Fibroblast of skin of scalp (primary cell): ENCODE measurements around the gene FAN1. TPM values are rescaled to one million over a fixed set of nuclear protein-coding genes. Genes with fewer than 3 reads are reported as not detected.
"Not testable (repeated sequence)": the region's sequence is repeated elsewhere in the genome, so short reads cannot be mapped to it uniquely, and the experiment has no call there.

Experiments
- DNase-seq: peaks from one replicate; pipeline ENCODE4 v3.0.0-alpha.2; 2013
- polyA plus RNA-seq, 2 experiments: library from polyadenylated mRNA; unstranded; fragments of 120-200 nt; gene quantifications; one replicate each; pipeline ENCODE4 v1.2.1, GENCODE V29; 2013; ENCODE audit not compliant: insufficient read length in 2 of 2

The FAN1 gene
- 12.2 TPM for polyA plus RNA-seq (2013, experiment 1 of 2; ENCODE audit: insufficient read length)
- polyA plus RNA-seq (2013, experiment 2 of 2; ENCODE audit: insufficient read length), result 13.8 TPM

DNA sequence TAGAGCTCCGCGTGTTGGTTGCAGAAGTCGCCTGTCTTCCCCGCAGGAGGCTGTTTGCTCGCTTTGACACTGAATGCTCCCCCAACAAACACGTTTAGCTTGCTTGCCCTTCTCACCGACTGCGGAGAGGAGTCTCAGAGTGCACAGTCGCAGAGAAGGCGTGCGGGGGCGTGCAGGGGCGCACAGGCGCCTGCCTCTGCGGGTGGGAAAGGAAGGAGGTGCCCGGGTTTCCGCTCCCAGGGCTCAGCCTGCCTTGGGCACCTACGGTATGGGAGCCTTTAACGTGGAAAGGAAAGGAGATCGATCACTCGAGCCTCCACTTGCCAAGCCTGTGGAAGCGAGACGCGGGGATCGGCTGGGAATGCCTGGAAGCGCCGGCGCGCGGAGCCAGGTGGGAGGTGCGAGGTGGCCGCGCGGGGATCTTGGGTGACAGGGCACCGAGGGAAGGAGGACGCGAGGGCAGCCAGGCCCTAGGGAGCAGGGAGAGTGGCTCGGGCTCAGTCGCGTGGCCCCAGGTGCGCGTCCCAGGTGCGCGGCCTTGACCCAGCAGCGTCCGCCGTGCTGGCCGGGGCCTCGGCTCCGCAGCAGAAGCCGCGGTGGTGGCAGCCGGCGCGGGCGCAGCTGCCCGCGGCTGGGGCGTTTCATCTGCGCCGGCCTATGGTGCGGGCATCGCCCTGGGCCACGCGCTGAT is at the start of gene FAN1:
Gene FAN1 (plus strand): TSS at position 419 of the 691 bp plus-strand sequence. CDS start 749 bp downstream, outside the sequence.
- DNase-seq, result peak; percentile 86

GRCh38 chr15:30859091-30859874 is 44.4 kb upstream of the FAN1 start:
- peak; percentile 26 for DNase-seq

- DNase-seq, result no peak
Measured at GRCh38 chr15:30865257-30865656, 38.5 kb upstream of the FAN1 start.

DNA sequence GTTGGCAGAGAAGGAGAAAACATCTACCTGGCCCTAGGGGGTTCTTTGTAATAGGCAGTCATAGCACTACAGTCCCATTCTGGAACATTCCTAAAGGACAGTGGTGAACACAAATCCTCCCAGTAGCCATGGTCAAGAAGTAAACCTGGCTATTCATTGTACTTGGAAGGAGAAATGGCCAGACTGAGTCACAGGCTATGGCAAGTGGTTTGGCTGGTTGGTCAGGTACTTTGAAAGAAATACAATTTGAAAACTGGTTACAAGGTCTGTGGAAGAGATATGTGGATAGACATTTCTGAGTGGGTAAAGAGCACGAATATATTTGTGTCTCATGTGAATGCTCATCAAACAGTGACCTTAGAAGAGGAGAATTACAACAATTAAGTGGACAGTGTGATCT is 33.0 kb upstream of the FAN1 start:
- DNase-seq, result no peak

- DNase-seq, result no peak
Measured at GRCh38 chr15:30872341-30872748, 31.4 kb upstream of the FAN1 start.

DNA sequence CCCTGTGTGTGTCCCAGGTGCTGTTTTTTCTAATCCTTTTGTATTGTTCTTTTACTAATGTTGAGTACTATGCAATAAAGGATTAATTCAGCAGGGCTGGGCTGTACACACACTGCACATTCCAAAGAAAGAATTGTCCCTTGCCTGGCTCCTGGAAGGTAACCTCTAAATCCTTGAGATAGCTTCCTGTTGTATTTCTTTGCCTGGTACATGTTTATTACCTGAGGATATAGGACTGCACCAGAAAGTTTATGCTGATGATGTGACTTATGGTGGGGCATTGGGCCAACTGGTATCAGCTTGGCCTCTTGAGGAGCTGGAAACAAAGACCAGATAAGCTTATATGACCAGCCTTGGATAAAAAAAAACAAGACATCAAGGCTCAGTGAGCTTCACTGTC is 26.6 kb upstream of the FAN1 start:
- no peak for DNase-seq

DNA sequence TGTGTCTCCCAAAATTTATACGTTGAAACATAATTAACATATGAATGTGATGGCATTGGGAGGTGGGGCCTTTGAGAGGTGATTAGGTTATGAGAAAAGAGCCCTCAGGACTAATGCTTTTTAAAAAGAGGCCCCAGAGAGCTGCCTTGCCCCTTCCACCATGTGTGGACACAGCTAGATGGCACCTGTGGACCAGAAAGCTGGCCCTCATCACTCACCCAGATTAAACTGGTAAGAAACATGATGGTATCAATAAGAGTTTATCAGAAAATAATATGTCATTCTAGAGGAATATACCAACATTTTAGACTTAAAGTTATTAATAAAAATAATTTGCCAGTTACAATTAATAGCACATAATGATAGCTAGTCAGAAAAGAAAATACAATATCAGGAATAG is 25.2 kb upstream of the FAN1 start:
- DNase-seq, result no peak

GRCh38 chr15:30882849-30883433 is 20.8 kb upstream of the FAN1 start:
- no peak for DNase-seq

DNA sequence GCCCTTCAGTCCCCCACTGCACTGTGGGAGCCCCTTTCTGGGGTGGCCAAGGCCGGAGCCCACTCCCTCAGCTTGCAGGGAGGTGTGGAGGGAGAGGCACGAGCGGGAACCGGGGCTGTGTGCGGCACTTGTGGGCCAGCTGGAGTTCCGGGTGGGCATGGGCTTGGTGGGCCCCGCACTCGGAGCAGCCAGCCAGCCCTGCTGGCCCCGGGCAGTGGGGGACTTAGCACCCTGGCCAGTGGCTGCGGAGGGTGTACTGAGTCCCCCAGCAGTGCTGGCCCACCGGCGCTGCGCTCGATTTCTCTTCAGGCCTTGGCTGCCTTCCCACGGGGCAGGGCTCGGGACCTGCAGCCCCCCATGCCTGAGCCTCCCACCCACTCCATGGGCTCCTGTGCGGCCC is 20.0 kb upstream of the FAN1 start:
- not testable (repeated sequence) for DNase-seq

- DNase-seq, result peak; percentile 37
Measured at GRCh38 chr15:30885814-30886213, 17.9 kb upstream of the FAN1 start.

DNA sequence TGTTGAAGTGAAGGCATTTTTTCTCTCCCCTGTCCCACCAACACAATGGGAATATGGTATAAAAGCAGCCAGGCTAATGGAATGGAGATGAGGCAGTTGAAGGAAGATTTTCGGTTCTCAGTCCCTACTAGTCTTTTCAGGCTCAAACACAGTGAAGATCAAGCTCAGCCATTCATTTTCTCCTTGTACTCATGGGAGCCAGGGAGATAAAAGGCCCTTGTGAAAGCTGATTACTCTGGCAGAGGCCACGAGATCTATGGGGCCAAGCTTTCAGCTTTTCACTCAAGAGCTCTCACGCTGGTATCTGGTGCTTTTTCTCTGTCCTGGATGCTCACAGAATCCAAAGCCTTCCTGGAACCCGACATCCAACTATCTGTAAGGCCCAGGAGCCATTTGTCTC is 14.5 kb upstream of the FAN1 start:
- DNase-seq, result no peak

- DNase-seq, result no peak
Measured at GRCh38 chr15:30895461-30896210, 8.1 kb upstream of the FAN1 start.

DNA sequence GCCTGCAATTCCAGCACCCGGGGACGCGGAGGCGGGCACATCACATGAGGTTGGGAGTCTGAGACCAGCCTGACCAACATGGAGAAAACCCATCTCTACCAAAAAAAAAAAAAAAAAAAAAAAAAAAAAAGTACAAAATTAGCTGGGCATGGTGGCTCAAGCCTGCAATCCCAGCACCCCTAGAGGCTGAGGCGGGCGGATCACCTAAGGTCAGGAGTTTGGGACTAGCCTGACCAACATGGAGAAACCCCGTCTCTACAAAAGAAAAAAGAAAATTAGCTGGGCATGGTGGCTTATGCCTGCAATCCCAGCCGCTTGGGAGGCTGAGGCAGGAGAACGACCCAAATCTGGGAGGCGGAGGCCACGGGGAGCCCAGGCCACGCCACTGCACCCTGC is 7.5 kb upstream of the FAN1 start:
- DNase-seq, result no peak

DNA sequence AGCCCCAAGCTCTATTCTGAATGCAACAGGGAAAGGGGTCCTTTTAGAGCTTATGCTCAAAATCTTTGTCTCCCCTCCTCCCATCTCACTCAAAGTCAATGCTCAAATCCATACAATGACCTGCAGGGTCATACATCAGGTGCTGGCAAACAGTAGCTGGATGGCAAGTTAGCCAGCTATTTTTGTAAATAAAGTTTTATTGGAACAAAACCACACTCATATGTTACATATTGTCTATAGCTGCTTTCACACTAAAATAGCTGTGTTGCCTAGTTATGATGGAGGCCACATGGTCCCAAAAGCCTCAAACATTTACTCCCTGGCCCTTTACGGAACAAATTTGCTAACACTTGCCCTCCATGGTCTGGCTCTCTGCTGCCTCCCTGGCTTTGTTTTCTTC is 1.8 kb upstream of the FAN1 start:
- no peak for DNase-seq

DNA sequence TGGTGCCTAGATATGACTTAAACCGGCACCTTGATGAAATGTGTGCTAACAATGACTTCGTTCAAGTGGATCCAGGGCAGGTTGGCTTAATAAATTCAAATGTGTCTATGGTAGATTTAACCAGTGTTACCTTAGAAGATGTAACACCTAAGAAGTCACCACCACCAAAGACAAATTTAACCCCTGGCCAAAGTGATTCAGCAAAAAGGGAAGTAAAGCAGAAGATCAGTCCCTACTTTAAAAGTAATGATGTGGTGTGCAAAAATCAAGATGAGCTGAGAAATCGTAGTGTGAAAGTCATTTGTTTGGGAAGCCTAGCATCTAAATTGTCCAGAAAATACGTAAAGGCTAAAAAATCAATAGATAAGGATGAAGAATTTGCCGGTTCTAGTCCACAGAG is 1.1 kb downstream of the FAN1 start:
- no peak for DNase-seq

DNA sequence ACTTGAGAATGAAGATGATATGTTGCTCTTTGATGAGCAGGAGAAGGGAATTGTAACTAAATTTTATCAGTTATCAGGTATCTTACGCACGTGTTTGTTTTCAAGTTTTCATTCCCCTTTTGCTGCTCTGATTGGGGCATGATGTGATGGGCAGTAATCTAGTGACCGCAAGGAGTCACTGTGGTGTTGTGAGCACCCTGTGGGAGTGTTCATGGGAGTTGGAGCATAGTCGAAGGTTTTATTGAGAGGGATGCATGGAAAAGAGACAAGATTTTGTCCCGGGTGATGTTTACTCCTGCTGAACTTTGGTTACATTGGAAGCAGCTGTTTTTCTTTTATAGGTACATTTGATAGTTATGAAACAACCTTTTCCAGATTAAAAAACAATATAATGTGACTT is 2.1 kb downstream of the FAN1 start:
- no peak for DNase-seq

- DNase-seq, result no peak
Measured at GRCh38 chr15:30906366-30906765, 2.7 kb downstream of the FAN1 start.

DNA sequence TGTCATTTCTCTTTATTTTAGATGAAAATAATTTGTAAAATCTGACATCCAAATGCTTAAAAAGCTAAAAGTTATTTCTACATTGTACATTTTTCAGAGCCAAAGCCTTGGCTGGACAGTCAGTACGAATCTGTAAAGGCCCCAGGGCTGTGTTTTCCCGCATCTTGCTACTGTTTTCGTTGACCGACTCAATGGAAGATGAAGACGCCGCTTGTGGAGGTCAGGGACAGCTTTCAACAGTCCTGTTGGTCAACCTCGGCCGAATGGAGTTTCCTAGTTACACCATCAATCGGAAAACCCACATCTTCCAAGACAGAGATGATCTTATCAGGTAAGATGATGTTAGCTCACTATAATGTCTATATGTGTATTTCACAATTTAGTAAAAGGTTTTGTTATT is 10.0 kb downstream of the FAN1 start:
- DNase-seq, result no peak

DNA sequence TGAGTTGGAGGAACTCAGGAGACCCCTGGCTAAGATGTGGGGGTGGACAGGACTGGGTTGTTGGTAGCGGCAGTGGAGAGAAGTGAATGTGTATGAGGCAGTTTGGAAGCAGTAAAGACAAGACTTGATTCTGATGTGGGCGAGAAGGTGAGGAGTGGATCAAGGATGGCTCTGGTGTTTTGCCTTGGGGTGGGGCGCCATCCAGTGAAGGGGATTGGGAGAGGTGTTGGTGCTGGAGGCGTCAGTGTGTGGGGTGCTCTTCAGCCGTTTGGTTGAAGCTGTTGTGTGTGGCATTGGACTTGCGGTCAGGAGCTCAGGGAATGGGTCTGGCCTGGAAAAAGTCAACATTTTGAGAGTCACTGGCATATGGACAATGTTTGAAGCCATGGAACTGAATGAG is 13.3 kb downstream of the FAN1 start:
- DNase-seq, result no peak

DNA sequence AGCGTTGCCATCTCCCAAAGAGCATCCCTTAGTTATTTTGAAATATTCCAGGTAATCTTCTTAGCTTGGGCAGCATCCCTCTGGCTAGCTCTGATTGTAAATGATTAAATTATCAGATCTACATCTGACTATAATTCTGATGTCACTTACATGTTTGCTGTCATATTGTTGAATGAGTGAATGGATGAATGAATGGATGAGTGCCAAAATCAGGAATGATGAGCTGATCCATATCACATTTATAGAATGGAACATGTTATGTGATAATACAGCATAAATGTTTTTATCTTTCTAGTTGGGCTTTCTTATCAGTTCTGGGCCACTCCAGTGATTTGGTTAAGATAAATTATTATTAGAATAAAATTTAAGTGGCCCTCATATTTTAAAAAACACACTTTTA is 14.0 kb downstream of the FAN1 start:
- DNase-seq, result no peak

GRCh38 chr15:30918366-30918765 is 14.7 kb downstream of the FAN1 start:
- no peak for DNase-seq

DNA sequence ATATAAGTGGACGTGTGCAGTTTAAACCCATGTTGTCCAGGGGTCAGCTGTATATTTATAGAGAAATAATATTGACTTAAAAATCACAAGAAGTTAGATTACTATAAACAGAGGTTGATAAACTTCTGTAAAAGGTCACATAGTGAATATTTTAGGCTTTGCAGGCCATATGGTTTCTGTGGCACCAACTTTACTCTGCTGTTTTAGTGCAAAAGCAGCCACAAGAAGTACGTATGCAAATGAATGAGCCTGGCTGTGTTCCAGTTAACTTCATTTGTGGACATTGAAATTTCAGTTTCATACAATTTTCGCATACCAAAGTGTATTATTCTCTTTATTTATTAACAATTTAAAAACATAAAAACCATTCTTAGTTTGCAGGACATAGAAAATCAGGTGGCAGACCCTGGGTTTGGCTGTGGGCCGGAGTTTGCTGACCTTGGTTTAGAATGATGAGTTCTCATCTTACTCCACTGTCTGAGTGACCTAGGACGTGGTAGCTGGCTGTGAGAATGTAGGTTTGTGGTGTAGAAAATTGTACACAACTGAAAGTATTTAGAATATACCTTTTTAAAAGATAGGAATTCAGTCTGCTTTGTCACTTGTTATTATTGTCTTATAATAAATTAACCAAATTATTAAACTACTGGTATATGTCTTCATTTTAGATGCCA is 16.3 kb downstream of the FAN1 start:
- no peak for DNase-seq
